ENCODE results near the gene TBCB. TPM values are rescaled to one million over a fixed set of nuclear protein-coding genes. Genes with fewer than 3 reads are reported as not detected.

TBCB gene
- polyA plus RNA-seq, 2 of the 4 experiments (the other 2 are of a cell fraction): 395 to 397 TPM

DNA sequence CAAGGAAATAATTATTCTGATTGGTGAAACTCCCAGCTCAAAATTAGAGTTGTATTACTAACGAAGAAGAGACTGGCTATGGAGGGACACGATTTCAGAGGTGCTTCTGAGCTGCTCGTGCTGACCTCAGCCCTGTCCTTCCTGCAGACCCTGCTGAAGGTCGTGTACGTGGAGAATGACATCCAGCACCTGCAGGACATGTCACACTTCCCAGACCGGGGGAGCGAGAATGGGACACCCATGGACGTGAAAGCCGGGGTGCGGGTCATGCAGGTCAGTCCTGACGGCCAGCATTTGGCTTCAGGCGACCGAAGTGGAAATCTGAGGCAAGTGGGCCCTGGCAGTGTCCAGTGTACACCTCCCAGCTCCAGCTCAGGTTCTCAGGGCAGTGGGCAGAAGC is 32.4 kb upstream of the TBCB start:
- CTCF ChIA-PET: interaction anchor here (1.2 to 2.6 kb wide), 10 partner anchors 9 to 152 kb away, joined by 3 to 11 read pairs (median 4); no protein-coding TSS in a partner anchor
- ATAC-seq: no peak; a peak in 1 of 6 replicates

GRCh38 chr19:36084231-36085009 is 30.8 kb upstream of the TBCB start:
- Histone ChIP-seq H3K9me3 (no peaks in the 10 kb centered on the region), H3K27ac (no peak overlapping the region), H3K4me2 (no peak overlapping the region), H3K4me3 (no peak overlapping the region), H3K4me1 (0 out of 3 replicates have a peak, but pooled peaks cover 5% of the 10 kb centered on the region)
- no peak for FAIRE-seq
- WGBS (ENCODE audit: missing lambda C conversion rate): 92% methylated on average over 12 of the region's 12 CpGs
- no peak for DNase-seq (ENCODE audit: low read depth in 1 of 2, low spot score in 1 of 2)
- POLR2A ChIA-PET: interaction anchor here (1.4 kb wide), 1 partner anchor 30 kb away, joined by 4 read pairs; the partner anchor contains the start of genes THAP8 and WDR62
- ATAC-seq: peak in 1 of 2 experiments; percentile 8; a peak in 1 of 6 replicates
- CTCF ChIA-PET: interaction anchor here (0.6 to 2.6 kb wide), 12 partner anchors 13 to 554 kb away, joined by 3 to 11 read pairs (median 4); no protein-coding TSS in a partner anchor
- TF ChIP-seq GATA3 (IDR thresholded peaks at IDR 0.05; ENCODE audit: borderline replicate concordance): no peak
- TF ChIP-seq POLR2A (IDR thresholded peaks at IDR 0.05; ENCODE audit: low read length): no peak
- TF ChIP-seq CHD2 (IDR thresholded peaks at IDR 0.05; ENCODE audit: low read length, partially characterized antibody): no peak
- no peak for TF ChIP-seq POLR2AphosphoS2 (conservative IDR thresholded peaks at IDR 0.05; ENCODE audit: low read length)
- TF ChIP-seq RAD21 (conservative IDR thresholded peaks at IDR 0.05 in 1 of 2, IDR thresholded peaks at IDR 0.05 in 1 of 2): no peak
- TF ChIP-seq NR3C1 (IDR thresholded peaks at IDR 0.05): no peak
- TF ChIP-seq, protein P1, sequence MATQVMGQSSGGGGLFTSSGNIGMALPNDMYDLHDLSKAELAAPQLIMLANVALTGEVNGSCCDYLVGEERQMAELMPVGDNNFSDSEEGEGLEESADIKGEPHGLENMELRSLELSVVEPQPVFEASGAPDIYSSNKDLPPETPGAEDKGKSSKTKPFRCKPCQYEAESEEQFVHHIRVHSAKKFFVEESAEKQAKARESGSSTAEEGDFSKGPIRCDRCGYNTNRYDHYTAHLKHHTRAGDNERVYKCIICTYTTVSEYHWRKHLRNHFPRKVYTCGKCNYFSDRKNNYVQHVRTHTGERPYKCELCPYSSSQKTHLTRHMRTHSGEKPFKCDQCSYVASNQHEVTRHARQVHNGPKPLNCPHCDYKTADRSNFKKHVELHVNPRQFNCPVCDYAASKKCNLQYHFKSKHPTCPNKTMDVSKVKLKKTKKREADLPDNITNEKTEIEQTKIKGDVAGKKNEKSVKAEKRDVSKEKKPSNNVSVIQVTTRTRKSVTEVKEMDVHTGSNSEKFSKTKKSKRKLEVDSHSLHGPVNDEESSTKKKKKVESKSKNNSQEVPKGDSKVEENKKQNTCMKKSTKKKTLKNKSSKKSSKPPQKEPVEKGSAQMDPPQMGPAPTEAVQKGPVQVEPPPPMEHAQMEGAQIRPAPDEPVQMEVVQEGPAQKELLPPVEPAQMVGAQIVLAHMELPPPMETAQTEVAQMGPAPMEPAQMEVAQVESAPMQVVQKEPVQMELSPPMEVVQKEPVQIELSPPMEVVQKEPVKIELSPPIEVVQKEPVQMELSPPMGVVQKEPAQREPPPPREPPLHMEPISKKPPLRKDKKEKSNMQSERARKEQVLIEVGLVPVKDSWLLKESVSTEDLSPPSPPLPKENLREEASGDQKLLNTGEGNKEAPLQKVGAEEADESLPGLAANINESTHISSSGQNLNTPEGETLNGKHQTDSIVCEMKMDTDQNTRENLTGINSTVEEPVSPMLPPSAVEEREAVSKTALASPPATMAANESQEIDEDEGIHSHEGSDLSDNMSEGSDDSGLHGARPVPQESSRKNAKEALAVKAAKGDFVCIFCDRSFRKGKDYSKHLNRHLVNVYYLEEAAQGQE (IDR thresholded peaks at IDR 0.05): no peak
- TF ChIP-seq CEBPB (IDR thresholded peaks at IDR 0.05): no peak
- TF ChIP-seq, protein P2, sequence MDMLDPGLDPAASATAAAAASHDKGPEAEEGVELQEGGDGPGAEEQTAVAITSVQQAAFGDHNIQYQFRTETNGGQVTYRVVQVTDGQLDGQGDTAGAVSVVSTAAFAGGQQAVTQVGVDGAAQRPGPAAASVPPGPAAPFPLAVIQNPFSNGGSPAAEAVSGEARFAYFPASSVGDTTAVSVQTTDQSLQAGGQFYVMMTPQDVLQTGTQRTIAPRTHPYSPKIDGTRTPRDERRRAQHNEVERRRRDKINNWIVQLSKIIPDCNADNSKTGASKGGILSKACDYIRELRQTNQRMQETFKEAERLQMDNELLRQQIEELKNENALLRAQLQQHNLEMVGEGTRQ (IDR thresholded peaks at IDR 0.05): no peak
- no peak for TF ChIP-seq HDAC2 (IDR thresholded peaks at IDR 0.05)
- no peak for TF ChIP-seq ZFP36 (IDR thresholded peaks at IDR 0.05; ENCODE audit: borderline replicate concordance, partially characterized antibody)
- TF ChIP-seq MYC (IDR thresholded peaks at IDR 0.05; ENCODE audit: borderline replicate concordance, low read length): no peak
- TF ChIP-seq, protein P3, sequence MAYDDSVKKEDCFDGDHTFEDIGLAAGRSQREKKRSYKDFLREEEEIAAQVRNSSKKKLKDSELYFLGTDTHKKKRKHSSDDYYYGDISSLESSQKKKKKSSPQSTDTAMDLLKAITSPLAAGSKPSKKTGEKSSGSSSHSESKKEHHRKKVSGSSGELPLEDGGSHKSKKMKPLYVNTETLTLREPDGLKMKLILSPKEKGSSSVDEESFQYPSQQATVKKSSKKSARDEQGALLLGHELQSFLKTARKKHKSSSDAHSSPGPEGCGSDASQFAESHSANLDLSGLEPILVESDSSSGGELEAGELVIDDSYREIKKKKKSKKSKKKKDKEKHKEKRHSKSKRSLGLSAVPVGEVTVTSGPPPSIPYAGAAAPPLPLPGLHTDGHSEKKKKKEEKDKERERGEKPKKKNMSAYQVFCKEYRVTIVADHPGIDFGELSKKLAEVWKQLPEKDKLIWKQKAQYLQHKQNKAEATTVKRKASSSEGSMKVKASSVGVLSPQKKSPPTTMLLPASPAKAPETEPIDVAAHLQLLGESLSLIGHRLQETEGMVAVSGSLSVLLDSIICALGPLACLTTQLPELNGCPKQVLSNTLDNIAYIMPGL (CRISPR knock-in tag; IDR thresholded peaks at IDR 0.05; ENCODE audit: borderline replicate concordance): no peak
- TF ChIP-seq, protein P4, sequence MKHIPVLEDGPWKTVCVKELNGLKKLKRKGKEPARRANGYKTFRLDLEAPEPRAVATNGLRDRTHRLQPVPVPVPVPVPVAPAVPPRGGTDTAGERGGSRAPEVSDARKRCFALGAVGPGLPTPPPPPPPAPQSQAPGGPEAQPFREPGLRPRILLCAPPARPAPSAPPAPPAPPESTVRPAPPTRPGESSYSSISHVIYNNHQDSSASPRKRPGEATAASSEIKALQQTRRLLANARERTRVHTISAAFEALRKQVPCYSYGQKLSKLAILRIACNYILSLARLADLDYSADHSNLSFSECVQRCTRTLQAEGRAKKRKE (CRISPR knock-in tag; IDR thresholded peaks at IDR 0.05; ENCODE audit: low read depth): no peak

More for the DNA sequence above, 32.4 kb upstream of the TBCB start:
- H3K4me1 ChIP-seq: 0 out of 3 replicates have a peak, but pooled peaks cover 5% of the 10 kb centered on the region
- DNase-seq (ENCODE audit: low read depth in 1 of 2, low spot score in 1 of 2): no peak
- no peak overlapping the region for H3K4me3 ChIP-seq
- WGBS (ENCODE audit: missing lambda C conversion rate): 93% methylated on average over 13 of the region's 13 CpGs
- no peak overlapping the region for H3K4me2 ChIP-seq
- H3K9me3 ChIP-seq: no peaks in the 10 kb centered on the region
- POLR2A ChIA-PET: interaction anchor here (1.2 to 1.4 kb wide), 2 partner anchors 29 to 32 kb away, joined by 3 to 4 read pairs; partner anchors contain the start of genes POLR2I, THAP8 and WDR62
- no peak for TF ChIP-seq PHF8 (IDR thresholded peaks at IDR 0.05; ENCODE audit: borderline replicate concordance, low read depth)
- no peak for TF ChIP-seq ZSCAN20 (CRISPR knock-in tag; IDR thresholded peaks at IDR 0.05)
- TF ChIP-seq, protein P4 (CRISPR knock-in tag; IDR thresholded peaks at IDR 0.05; ENCODE audit: low read depth): no peak
- TF ChIP-seq JUN (IDR thresholded peaks at IDR 0.05): no peak
- TF ChIP-seq NR3C1 (IDR thresholded peaks at IDR 0.05): no peak
- no peak for TF ChIP-seq ELK1 (IDR thresholded peaks at IDR 0.05; ENCODE audit: low read depth, low read length)
- no peak for TF ChIP-seq ESRRA (IDR thresholded peaks at IDR 0.05; ENCODE audit: borderline replicate concordance, low read length)
- TF ChIP-seq ZC3H11A (IDR thresholded peaks at IDR 0.05): no peak
- no peak for TF ChIP-seq BCL3 (IDR thresholded peaks at IDR 0.05)
- TF ChIP-seq KDM1A (IDR thresholded peaks at IDR 0.05; ENCODE audit: low read depth): no peak
- FAIRE-seq: no peak
- no peak overlapping the region for H3K27ac ChIP-seq

Data from A549 (cell line).